HepG2 (cell line): Measurements from ENCODE around the gene KIF22. TPM values are rescaled to one million over a fixed set of nuclear protein-coding genes. Genes with fewer than 3 reads are reported as not detected.

Experiments used
- ATRX ChIP-seq: sonication (generic); formaldehyde crosslinking; IDR thresholded peaks from 2 replicates; pipeline ENCODE4 v1.4.0; 2020; ENCODE audit warnings: missing genetic modification reagents, borderline replicate concordance
- FOXA1 ChIP-seq, 2 experiments: fragments of 450-650 bp in 1 of 2; sonication (generic) in 1 of 2; formaldehyde crosslinking in 1 of 2; IDR thresholded peaks; 2 replicates each; pipeline versions ENCODE4 v1.4.0 to v1.6.1; 2016 to 2020; ENCODE audit warnings: missing genetic modification reagents in 1 of 2
- HDAC6 ChIP-seq: fragments of 200-600 bp; sonication (generic); IDR thresholded peaks from 2 replicates; pipeline ENCODE4 v1.7.0; 2017; ENCODE audit warnings: mild to moderate bottlenecking, antibody characterized with exemption, low read length, low read depth
- IKZF1 ChIP-seq: fragments of 450-650 bp; IDR thresholded peaks from 2 replicates; pipeline ENCODE4 v1.7.1; 2016
- KLF9 ChIP-seq: IDR thresholded peaks from 2 replicates; pipeline ENCODE4 v1.6.1; 2016; ENCODE audit warnings: low read depth
- MAX ChIP-seq: IDR thresholded peaks from 2 replicates; pipeline ENCODE4 v1.6.1; 2012; ENCODE audit warnings: inconsistent platforms
- MBNL3 ChIP-seq: fragments of 250-450 bp; sonication (Bioruptor Pico); conservative IDR thresholded peaks from 2 replicates; pipeline ENCODE4 v1.8.0; 2022; ENCODE audit warnings: mild to moderate bottlenecking, inconsistent platforms
- NCOR1 ChIP-seq: fragments of 200-600 bp; sonication (generic); IDR thresholded peaks from 2 replicates; pipeline ENCODE4 v1.7.0; 2017; ENCODE audit warnings: antibody characterized with exemption, low read length, borderline replicate concordance
- NKX3-1 ChIP-seq: sonication (generic); formaldehyde crosslinking; IDR thresholded peaks from 2 replicates; pipeline ENCODE4 v1.5.0; 2020; ENCODE audit warnings: missing genetic modification reagents
- SP140L ChIP-seq: sonication (generic); formaldehyde crosslinking; IDR thresholded peaks from 2 replicates; pipeline ENCODE4 v1.4.0; 2020; ENCODE audit warnings: missing genetic modification reagents, borderline replicate concordance
- STAG1 ChIP-seq: sonication (generic); formaldehyde crosslinking; IDR thresholded peaks from 2 replicates; pipeline ENCODE4 v1.4.0; 2020; ENCODE audit warnings: missing genetic modification reagents
- ZBTB7A ChIP-seq: sonication (generic); formaldehyde crosslinking; IDR thresholded peaks from 2 replicates; pipeline ENCODE4 v1.8.0; 2022; ENCODE audit warnings: mild to moderate bottlenecking, missing genetic modification reagents
- ZNF343 ChIP-seq: sonication (generic); formaldehyde crosslinking; IDR thresholded peaks from 2 replicates; pipeline ENCODE4 v1.4.0; 2020; ENCODE audit warnings: mild to moderate bottlenecking, missing genetic modification reagents
- ZNF569 ChIP-seq: sonication (generic); formaldehyde crosslinking; IDR thresholded peaks from 2 replicates; pipeline ENCODE4 v1.5.0; 2020; ENCODE audit warnings: mild to moderate bottlenecking, missing genetic modification reagents, moderate library complexity, borderline replicate concordance
- polyA plus RNA-seq, 8 experiments: library from polyadenylated mRNA; depleted of rRNA in 3 of 8; stranded (reverse) in 7 of 8; unstranded in 1 of 8; fragments of >200 nt; fragmentation: Illumina TruSeq in 4 of 8; extraction: Trizol in 4 of 8; gene quantifications; 2 replicates each; pipeline versions ENCODE4 v1.2.1 to v1.2.3, GENCODE V29; 2011 to 2016; ENCODE audit warnings: low read depth in 4 of 8, missing spikeins in 1 of 8, mixed read lengths in 1 of 8; ENCODE audit not compliant: insufficient read depth in 1 of 8
- total RNA-seq, 5 experiments: library from RNA; depleted of rRNA; stranded (reverse); fragments of >200 nt; fragmentation: Illumina TruSeq; extraction: Trizol; gene quantifications; 2 replicates each; pipeline ENCODE4 v1.2.3, GENCODE V29; 2016; ENCODE audit warnings: low read depth in 1 of 5
- TF ChIP-seq, protein P1 (sequence below): sonication (generic); formaldehyde crosslinking; IDR thresholded peaks from 2 replicates; pipeline ENCODE4 v1.8.1; 2023; ENCODE audit warnings: missing genetic modification reagents, mild to moderate bottlenecking, borderline replicate concordance
- TF ChIP-seq, protein P2 (sequence below): sonication (generic); formaldehyde crosslinking; IDR thresholded peaks from 2 replicates; pipeline ENCODE4 v1.4.0; 2020; ENCODE audit warnings: mild to moderate bottlenecking, missing genetic modification reagents
- TF ChIP-seq, protein P3 (sequence below): sonication (generic); formaldehyde crosslinking; IDR thresholded peaks from 2 replicates; pipeline ENCODE4 v1.8.0; 2022; ENCODE audit warnings: mild to moderate bottlenecking, missing genetic modification reagents, borderline replicate concordance
- TF ChIP-seq, protein P4 (sequence below): IDR thresholded peaks from 2 replicates; pipeline ENCODE4 v1.6.1; 2016; ENCODE audit warnings: missing genetic modification reagents, missing compliant biosample characterization

KIF22 gene
- total and polyA plus RNA-seq, 2 of the 13 experiments (the other 11 are each of a cell fraction or from before 2014, with no cell fraction given) = 95.8 to 118 TPM

- TF ChIP-seq ZNF343 (CRISPR knock-in tag) (peak; percentile 94), STAG1 (peak; percentile 69), MAX (peak; percentile 95), SP140L (CRISPR knock-in tag) (no peak), IKZF1 (no peak), ATRX (CRISPR knock-in tag) (no peak), NKX3-1 (peak; percentile 76; the same call in 1 of the 2 replicates), MBNL3 (CRISPR knock-in tag) (no peak), ZNF569 (CRISPR knock-in tag) (no peak; the same call in 1 of the 2 replicates), ZBTB7A (CRISPR knock-in tag) (peak; percentile 1; the same call in 1 of the 2 replicates), FOXA1 (IDR thresholded peaks at IDR 0.05) (no peak), FOXA1 (CRISPR knock-in tag; IDR thresholded peaks at IDR 0.05) (peak; percentile 44; the same call in 1 of the 2 replicates), NCOR1 (no peak; the same call in 1 of the 2 replicates), HDAC6 (no peak), KLF9 (CRISPR knock-in tag) (no peak; the same call in 1 of the 2 replicates)
- TF ChIP-seq, protein P1, sequence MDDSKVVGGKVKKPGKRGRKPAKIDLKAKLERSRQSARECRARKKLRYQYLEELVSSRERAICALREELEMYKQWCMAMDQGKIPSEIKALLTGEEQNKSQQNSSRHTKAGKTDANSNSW (CRISPR knock-in tag) = peak; percentile 84; the same call in 1 of the 2 replicates
- TF ChIP-seq, protein P2, sequence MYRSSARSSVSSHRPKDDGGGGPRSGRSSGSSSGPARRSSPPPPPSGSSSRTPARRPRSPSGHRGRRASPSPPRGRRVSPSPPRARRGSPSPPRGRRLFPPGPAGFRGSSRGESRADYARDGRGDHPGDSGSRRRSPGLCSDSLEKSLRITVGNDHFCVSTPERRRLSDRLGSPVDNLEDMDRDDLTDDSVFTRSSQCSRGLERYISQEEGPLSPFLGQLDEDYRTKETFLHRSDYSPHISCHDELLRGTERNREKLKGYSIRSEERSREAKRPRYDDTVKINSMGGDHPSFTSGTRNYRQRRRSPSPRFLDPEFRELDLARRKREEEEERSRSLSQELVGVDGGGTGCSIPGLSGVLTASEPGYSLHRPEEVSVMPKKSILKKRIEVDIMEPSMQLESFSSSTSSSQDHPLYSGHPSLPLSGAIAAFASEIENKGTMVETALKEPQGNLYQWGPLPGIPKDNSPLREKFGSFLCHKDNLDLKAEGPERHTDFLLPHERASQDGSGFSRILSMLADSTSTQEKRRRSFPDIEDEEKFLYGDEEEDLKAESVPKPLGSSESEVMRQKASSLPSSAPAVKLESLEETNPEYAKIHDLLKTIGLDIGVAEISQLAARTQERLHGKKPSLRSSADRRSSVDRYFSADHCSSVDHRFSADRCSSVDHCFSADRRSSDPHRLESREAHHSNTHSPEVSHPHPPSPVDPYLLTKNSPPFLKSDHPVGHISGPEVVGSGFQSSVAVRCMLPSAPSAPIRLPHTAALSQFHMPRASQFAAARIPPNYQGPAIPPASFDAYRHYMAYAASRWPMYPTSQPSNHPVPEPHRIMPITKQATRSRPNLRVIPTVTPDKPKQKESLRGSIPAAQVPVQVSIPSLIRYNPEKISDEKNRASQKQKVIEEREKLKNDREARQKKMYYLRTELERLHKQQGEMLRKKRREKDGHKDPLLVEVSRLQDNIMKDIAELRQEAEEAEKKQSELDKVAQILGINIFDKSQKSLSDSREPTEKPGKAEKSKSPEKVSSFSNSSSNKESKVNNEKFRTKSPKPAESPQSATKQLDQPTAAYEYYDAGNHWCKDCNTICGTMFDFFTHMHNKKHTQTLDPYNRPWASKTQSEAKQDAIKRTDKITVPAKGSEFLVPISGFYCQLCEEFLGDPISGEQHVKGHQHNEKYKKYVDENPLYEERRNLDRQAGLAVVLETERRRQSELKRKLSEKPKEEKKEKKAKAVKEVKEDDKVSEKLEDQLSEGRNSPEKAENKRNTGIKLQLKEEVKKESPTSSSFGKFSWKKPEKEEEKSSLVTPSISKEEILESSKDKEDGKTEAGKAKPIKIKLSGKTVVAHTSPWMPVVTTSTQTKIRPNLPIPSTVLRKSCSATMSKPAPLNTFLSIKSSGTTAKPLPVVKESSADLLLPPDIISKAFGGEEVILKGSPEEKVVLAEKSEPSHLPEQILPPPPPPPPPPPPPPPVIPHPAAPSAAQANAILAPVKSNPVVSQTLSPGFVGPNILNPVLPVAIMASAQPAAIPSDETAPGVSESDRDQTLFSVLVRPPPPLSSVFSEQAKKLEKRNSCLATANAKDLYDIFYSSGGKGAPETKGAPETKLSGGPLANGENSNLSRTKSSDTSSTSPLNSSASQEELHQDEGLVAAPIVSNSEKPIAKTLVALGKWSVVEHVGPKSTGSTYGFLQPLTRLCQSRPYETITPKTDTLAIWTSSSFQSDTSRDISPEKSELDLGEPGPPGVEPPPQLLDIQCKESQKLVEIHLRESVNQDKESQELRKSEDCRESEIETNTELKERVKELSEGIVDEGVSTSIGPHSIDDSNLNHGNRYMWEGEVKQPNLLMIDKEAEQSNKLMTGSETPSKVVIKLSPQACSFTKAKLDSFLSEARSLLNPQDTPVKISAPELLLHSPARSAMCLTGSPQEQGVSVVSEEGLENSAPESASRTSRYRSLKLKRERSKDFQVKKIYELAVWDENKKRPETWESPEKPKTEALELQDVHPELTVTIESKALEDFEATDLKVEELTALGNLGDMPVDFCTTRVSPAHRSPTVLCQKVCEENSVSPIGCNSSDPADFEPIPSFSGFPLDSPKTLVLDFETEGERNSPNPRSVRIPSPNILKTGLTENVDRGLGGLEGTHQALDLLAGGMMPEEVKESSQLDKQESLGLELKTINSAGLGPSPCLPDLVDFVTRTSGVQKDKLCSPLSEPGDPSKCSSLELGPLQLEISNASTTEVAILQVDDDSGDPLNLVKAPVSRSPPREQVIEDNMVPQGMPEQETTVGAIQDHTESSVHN (CRISPR knock-in tag) = peak; percentile 25; the same call in 1 of the 2 replicates
- TF ChIP-seq, protein P3, sequence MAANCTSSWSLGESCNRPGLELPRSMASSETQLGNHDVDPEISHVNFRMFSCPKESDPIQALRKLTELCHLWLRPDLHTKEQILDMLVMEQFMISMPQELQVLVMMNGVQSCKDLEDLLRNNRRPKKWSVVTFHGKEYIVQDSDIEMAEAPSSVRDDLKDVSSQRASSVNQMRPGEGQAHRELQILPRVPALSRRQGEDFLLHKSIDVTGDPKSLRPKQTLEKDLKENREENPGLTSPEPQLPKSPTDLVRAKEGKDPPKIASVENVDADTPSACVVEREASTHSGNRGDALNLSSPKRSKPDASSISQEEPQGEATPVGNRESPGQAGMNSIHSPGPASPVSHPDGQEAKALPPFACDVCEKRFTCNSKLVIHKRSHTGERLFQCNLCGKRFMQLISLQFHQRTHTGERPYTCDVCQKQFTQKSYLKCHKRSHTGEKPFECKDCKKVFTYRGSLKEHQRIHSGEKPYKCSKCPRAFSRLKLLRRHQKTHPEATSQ (CRISPR knock-in tag) = no peak
- TF ChIP-seq, protein P4, sequence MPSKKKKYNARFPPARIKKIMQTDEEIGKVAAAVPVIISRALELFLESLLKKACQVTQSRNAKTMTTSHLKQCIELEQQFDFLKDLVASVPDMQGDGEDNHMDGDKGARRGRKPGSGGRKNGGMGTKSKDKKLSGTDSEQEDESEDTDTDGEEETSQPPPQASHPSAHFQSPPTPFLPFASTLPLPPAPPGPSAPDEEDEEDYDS (CRISPR knock-in tag) = peak; percentile 85; the same call in 1 of the 2 replicates
Measured at GRCh38 chr16:29815793-29816693, 25.5 kb downstream of the KIF22 start, which contains the start of gene PAGR1 (continued).
